T-helper 22 cell (primary cell): ENCODE data around the gene BNC1.
"Not testable (repeated sequence)": the region's sequence is repeated elsewhere in the genome, so short reads cannot be mapped to it uniquely, and the experiment has no call there.

Experiments
- DNase-seq: peaks from one replicate; pipeline ENCODE4 v3.0.0-alpha.2; 2020; ENCODE audit warnings: low read depth

Gene BNC1

DNA sequence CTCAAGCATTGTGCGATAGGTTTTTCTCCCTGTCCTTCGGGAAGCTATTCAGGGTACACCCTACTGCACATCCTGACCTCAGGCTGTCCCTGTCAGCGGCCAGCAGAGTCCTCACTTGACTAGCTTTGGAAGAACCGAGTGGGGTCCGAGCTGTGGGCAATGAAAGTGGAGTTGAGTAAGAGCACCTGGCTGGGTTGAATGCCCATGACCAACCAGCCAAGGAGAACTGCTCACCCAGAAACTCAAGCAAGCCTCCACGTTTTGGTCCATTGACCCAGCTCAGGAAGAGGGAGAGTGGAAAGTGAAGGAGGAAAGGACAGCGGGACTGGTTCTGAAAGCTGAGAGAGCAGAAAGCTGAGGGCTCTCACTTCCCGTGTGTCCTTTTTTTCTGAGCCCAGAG, 40.8 kb downstream of the BNC1 start:
- DNase-seq = no peak

DNA sequence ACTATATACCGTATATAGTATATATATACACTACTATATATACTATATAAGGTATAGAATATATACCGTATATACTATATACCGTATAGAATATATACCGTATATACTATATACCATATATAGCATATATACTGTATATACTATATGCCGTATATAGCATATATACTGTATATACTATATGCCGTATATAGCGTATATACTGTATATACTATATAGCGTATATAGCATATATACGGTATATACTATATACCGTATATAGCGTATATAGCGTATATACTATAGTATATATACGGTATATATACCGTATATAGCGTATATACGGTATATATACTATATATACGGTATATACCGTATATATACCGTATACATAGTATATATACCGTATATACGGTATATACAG, 54.2 kb downstream of the BNC1 start:
- DNase-seq = no peak

DNA sequence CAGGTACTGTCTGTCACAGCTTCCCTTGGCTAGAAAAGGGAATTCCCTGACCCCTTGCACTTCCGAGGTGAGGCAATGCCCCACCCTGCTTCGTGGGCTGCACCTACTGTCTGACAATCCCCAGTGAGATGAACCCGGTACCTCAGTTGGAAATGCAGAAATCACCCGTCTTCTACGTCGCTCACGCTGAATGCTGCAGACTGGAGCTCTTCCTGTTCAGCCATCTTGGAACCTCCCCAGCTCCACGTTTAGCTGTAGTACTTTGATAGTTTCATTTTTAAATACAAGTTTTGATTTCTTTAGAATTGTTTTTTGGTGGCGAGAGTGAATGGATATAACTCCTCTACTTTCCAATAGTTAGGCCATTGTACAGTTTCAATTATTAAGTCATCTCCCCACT, 59.0 kb downstream of the BNC1 start:
- DNase-seq = no peak

DNA sequence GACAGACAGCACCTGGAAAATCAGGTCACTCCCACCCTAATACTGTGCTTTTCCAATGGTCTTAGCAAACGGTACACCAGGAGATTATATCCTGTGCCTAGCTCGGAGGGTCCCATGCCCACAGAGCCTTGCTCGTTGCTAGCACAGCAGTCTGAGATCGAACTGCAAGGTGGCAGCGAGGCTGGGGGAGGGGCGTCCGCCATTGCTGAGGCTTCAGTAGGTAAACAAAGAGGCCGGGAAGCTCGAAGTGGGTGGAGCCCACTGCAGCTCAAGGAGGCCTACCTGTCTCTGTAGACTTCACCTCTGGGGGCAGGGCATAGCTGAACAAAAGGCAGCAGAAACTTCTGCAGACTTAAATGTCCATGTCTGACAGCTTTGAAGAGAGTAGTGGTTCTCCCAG, 62.7 kb downstream of the BNC1 start:
- not testable (repeated sequence) for DNase-seq

DNA sequence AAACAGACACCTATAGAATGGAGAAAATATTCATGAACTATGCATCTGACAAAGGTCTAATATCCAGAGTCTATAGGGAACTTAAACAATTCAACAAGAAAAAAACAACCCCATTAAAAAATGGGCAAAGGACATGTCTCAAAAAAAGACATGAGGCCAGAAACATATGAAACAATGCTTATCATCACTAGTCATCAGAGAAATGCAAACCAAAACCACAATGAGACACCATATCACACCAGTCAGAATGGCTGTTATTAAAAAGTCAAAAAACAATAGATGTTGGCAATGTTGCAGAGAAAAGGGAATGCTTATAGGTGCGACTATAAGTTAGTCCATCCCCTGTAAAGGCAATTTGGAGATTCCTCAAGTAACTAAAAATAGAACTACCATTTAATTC, 65.4 kb downstream of the BNC1 start:
- DNase-seq = no peak

DNA sequence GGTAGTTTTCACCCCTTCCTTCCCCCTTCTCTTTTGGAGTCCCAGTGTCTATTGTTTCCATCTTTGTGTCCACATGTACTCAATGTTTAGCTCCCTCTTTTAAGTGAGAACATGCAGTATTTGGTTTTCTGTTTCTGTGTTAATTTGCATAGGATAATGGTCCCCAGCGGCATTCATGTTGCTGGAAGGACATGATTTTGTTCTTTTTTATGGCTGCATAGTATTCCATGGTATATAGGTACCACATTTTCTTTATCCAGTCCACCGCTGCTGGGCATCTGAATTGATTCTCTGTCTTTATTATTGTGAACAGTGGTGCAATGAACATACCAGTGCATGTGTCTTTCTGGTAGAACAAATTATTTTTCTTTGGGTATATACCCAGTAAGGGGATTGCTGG, 69.2 kb downstream of the BNC1 start:
- no peak for DNase-seq

DNA sequence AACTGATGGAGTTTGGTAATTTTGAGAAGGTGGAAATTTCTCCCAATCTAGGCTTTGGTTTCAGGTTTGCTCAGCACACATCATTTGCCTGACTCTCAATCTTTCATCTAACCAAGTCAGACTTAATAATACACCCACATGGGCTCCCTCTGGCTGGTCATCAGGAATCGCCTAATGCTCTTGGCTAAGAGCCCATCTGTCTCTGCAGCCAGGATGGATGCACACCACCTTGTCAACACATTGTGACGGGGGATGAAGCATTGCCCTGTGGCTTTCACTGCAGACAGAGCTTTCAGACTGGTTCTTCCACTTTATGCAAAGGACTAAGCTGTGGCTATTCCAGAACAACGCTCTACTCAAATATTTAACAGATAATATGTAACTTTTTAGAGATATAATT, 73.8 kb downstream of the BNC1 start:
- no peak for DNase-seq

DNA sequence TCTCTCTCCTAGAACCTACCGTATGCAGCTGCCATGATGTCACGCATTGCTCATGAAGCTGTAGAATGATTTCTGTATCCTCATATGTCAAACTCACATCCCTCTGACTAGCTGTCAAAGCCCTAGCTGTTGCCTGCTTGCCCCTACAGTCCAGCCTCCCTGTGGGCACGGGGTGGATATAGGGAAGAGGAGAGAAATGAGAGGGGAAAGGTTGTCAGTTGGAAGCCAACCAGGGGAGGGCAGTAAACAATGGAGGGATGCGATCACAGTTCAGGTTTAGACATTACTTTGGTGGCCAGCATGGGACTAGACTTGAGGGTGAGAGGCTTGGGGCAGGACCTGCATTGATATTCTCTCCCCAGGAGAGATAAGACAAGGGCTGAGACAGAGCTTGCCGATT, 75.1 kb downstream of the BNC1 start:
- DNase-seq = no peak

DNA sequence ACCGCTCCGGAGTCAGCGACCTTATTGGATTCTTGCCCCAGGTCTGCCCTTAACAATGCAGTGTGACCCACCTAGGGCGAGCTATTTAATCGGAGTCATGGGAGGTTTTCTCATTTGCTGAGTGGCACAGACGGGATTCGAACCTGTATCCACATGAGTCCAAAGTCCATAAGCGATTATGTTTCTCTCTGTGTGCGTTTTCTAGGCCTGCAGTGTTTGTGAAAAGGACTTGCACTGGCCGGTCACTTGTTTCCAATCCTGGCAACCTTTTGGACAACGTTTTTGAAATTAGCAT, 76.2 kb downstream of the BNC1 start:
- DNase-seq = no peak

DNA sequence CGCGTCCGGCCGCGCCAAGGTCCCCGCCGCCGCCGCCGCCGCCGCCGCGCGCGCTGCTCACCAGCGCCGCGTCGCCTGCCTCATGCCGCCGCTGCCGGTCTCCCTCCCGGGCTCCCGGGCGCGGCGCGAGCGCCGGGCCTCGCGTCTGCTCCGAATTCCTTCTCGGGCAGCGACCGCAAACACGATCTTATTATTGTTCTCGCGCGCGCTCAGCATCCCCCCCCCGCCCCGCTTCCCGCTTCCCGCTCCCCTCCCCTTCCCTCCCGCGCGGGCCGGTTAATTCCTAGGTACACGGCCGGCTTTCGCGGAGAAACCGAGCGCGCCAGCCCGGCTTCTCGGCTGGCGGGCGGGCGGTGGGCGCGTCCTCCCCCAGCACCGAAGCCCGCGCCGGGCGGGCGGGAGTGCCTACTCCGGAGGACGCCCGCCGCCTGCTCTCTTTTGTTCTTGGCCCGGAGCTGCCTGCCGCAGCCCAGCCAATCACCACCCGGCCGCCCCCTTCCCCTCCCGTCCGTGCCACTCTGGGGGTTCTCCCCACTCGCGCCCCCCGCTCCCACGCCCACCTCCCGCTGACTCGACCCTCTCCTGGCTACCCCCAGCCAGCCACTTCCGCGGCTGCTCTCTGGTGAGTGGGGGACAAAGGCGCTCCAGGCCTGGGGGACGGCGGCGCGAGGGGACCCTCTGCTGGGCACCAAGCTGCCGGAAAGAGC, 76.7 kb downstream of the BNC1 start, which contains the start of gene HDGFL3:
Gene HDGFL3 (minus strand): TSS at position 164 of the 707 bp plus-strand sequence. CDS start 409 bp downstream, outside the sequence.
- DNase-seq = no peak

DNA sequence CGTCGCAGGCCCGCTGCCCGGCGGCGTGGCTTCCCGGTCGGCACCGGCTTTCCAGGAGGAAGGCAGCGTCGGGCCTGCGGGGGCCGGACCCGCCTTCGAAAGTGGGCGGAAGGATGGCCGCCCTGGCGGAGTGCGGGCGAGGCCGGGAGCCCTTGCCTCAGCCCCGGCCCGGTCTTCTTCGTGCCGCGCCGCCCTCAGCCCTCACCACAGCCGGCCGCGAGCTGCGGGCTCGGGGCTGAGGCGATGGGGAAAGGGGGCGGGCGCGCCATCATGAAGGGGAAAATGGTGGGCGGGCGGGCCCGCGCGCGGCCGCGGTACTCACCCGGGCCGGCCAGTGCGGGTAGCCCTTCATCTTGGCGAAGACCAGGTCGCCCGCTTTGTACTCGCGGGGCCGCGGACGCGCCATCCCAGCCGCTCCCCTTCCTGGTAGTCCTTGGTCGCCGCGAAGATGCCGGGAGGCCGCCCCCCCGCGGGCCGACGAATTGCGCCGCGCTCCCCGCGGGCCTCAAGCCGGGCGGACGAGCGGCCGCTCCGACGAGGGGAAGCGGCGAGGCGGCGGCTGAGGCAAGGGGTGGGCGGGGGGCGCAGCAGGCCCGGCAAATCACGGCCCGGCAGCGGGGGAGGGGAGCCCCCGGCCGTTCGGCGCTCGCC, 77.3 kb downstream of the BNC1 start:
- DNase-seq = no peak

DNA sequence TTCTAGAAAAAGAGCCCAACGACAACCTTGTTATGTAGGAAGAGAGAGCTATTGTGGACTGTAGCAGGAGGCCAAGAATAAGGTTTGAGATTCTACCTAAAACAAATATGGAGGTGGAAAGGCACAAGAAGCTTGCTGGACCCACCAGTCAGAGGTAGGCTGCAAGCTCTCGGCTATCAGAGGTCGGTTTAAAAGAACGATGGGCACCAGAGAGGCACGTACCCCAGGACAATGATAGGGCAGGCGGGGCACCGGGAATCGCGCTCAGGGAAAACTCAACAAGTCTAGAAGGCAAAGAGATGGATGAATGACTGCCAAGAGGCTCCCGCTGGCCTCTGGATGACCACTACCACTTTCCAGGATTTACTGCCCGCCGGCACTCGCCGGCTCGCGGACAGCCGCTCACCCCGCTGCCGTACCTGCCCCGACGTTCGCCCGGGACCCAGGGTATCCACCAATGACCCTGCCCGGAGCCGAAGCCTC, 77.9 kb downstream of the BNC1 start:
- no peak for DNase-seq
